ENCODE data around the gene SPEF1. TPM values are rescaled to one million over a fixed set of nuclear protein-coding genes. Genes with fewer than 3 reads are reported as not detected.

SPEF1 gene
- polyA plus RNA-seq, 4 donors, result 1.3 to 2.5 (median 1.7) TPM; not detected in 1

DNA sequence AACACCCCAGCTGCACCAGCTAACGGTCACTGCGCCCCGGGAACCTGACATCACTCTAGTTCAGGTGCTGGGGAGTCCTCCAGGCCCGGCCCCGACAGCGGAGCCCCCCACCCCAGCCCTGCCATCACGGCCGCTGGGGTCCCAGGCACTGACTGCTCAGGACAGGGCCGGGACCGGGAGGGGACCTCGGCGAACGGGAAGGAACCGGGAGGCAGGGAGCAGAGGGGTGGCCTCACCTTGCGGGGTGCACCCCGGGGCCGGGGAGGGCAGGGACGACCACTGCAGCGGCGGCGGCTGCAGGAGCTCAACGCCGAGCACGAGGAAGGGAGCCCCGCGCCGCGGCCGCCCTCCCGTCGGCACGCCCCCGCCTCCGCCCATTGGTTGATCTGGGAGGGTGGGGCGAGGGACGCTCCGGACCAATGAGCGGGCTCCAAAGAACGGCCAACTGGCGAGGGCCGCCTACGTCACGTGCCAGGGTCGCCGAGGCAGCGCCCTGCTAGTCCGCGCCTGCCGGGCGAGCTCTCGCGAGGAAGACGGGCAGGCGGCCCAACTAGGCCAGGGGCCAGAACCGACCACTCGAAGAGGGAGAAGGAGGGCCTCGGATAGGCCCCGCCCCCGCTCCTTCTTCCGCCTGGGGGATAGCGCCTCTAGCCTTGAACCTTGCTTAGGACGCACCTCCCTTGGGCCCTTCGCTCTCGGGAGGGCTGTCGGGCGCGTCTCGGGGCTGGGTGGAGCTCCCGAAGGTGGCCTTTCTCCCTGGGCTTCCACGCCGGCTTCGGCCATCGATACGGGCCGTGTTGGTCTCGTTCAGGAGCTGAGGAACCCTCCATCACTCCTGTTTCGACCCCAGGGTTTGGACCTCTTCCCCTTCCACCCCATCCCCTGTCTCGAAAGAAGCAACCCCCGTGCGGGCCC lies 13.6 kb downstream of the SPEF1 start, which contains the start of gene ADISSP:
TSS of gene ADISSP (minus strand) at position 327 of the 915 bp plus-strand sequence. CDS start 7,653 bp downstream, outside the sequence.
- DNase-seq (ENCODE audit: low read depth in 4 of 4, low spot score in 3 of 4), result peak; percentile 92 to 96 (median 94)

DNA sequence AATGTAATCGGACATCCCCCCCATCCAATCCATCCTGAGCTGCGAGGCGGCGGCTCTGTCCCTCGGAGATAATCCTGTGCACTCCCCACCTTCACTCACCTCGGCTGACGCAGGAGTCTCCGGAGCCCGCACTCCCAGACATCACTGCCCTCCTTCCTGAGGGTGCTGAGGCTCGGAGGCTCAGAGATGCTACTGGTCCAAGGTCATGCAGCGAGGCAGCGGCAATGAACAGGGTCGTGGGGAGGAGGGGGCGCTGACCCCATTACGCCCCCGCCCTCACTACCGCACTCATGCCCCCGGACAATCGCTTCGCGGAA lies 14.2 kb downstream of the SPEF1 start:
- no peak for DNase-seq (ENCODE audit: low read depth in 4 of 4, low spot score in 3 of 4)

DNA sequence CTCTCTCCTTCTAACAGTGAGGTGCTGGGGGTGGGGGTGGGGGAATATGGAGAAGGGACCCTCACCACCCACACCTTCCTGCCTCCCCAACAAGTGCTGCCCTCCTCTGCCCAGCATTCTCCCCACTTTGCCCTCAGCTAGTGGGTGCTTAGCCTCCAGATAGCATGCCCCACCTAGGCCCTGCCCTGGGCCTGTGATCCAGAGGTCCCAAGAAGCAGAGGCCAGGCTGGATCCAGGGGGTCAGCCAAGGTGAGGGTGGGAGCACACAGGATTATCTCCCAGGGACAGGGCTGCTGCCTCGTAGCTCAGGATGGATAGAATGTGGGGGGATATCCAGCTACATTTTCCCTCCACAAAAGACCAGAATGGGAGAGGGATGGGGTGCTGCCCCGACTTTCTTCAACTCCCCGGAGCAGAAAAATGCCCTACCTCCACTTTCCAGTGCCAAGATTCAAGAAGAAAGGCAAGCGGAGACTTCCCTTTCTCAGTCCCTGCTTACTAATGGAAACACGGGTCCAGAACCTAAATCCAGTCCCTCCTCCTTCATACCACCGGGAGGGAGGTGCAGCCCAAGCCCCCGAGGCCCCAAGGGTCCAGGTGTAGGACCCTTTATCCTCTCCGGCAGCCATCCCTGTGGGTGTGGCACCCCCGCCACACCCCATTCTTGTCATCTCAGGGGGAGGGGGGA lies 14.7 kb downstream of the SPEF1 start:
- no peak for DNase-seq (ENCODE audit: low read depth in 4 of 4, low spot score in 3 of 4)

GRCh38 chr20:3765171-3765882 lies 15.9 kb downstream of the SPEF1 start:
- no peak for DNase-seq (ENCODE audit: low read depth in 4 of 4, low spot score in 3 of 4)

- DNase-seq (ENCODE audit: low read depth in 4 of 4, low spot score in 3 of 4), result no peak
These were observed 16.6 kb downstream of the SPEF1 start for GRCh38 chr20:3764659-3765058.

DNA sequence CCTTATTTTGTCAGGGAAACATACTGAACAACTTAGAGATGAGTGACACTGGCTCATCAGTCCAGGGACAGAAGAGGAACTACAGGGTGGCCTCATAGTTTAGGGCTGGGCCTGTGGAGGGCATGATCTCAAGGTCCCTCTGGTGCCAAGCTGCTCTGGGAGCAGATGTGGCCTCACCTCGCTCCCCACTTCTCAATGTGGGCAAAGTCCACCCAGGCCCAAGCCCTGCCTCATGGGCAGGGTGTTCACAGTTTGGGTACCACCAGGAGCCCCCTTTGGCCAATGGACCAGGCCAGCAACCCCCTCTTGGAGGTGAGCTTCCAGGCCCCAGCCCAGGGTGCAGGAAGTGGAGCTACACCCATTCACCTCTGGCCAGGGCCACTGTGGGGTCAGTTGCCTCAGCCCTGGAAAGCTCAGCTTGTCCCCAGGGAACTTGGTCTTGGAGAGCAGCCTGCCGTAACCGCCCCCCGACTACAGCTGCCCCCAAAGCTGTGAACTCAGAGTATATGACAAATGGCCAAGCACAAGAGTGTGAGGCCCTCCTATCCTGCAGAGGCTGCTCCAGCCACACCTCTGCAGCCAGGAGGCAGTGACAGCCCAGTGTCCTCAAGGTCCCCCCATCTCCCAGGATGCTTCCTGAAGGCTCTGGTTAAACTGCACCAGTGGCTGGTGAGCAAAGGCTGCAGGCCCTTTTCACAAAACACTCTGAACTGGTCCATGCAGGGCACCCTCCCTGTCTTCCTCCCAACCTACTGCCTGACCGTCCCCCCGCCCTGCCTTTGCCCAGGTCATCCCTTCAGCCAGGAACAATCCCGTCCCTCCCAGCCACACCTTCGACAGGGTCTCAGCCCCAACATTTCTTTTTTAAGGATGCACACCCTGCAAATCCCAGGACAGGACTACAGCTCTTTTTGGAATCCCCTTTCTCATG lies 17.3 kb downstream of the SPEF1 start:
- no peak for DNase-seq (ENCODE audit: low read depth in 4 of 4, low spot score in 3 of 4)

DNA sequence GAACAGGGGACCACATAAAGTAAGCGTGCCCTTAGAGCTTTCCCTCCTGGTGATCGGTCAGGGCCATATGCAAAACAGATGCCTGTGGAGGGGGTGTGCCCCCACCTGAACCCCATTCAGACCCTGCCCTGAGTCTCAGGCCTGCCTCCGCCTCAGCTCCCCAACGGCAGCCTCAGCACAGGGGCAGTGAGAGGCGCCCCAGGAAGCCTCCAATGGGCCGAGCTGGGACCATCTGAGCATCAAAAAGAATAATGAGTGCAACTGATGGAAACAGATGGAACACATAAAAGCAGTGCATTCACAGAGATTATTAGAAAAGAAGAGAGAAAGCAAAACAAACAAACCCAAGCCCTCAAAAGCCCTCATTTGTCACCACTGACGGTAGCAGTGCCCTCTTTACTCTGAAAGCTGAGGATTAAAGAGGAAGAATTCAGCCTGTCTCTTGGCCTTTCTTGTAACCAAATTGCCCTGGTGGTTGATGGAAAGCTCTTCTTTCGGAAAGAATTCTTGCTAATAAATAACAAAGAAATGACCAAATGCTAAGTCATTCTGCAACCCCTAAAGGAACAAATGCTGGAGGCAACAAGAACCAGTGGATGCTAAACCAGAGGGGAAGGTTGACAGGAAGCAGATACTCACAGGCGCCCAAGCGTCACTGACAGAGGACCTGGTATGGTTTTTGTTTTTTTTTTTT lies 20.4 kb downstream of the SPEF1 start:
- no peak for DNase-seq (ENCODE audit: low read depth in 4 of 4, low spot score in 3 of 4)

DNA sequence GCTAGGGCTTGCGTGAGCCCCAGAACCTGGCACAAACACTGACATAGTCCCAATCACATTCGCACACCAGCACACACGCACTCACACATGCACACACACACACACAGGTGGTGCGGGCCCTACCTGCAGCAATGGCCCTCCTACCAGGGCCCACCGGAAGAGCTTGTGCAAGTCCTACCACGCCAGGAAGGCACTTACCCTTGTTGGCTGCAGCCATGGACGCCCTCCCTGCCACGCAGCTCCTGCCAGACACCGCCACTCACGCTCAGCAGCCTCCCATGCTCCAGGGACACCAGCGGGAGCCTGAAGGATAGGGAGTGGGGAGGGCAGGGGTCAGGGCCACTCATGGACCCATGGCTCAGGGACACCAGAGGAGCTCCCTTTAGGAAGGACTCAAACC lies 21.4 kb downstream of the SPEF1 start:
- DNase-seq (ENCODE audit: low read depth in 4 of 4, low spot score in 3 of 4), result no peak

DNA sequence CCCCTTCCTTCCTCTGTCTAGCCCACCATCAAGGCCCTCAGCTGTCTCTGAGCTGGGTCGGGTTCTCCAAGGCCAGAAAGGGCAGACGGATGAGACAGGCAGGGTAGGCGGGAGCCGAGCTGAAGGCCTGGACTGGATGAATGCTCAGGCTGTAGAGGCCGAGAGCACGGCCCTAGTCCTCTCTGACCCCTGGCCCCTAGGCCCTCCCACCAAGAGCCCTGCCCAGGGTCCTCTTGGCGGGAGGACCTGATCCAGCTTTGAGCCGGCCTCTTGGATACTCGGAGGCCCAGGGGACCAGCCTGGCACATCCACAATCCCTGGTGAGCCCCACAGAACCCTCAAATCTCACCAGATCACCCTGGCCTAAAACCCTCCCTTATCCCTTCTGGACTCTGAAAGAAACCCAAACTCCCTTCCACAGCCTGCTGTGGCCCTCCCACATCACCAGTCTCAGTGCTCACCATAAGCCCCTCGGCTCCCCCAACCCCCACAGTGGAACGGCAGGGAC lies 21.9 kb downstream of the SPEF1 start:
- DNase-seq (ENCODE audit: low read depth in 4 of 4, low spot score in 3 of 4), result no peak

- no peak for DNase-seq (ENCODE audit: low read depth in 4 of 4, low spot score in 3 of 4)
These were observed 22.7 kb downstream of the SPEF1 start for GRCh38 chr20:3758566-3758965.

GRCh38 chr20:3757268-3757667 lies 24.0 kb downstream of the SPEF1 start:
- no peak for DNase-seq (ENCODE audit: low read depth in 4 of 4, low spot score in 3 of 4)

DNA sequence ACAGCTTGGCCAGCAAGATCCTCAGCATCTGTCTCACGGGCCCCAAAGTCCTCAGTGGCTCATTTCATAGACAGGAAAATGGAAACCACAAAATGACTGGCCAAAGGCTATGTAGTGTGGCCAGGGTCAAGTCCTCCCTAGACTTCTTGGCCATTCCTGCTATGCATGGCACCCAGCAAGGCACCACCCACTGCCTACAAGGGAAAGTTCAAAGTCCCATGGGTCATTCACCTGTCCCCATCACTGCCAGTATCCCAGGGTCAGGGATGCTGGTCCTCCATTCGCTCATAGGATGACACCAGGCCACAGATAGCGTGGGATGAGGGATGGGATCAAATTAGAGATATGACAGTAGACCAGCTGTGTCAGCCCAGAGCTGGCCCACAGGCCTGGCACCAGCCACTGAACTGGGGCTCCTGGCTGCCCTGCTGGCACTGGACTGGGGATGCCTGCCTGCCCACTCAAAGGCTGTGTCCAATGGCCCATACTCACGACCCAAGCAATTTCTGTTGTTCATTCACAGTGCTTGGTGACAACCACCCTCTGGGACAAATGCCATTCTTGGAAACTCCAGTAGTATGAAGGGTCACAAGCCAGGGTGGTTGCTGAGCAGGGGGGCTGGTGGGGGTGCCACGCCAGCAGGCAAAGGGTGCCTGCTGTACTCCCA lies 25.3 kb downstream of the SPEF1 start:
- DNase-seq (ENCODE audit: low read depth in 4 of 4, low spot score in 3 of 4), result no peak

- DNase-seq (ENCODE audit: low read depth in 4 of 4, low spot score in 3 of 4), result no peak
These were observed 26.0 kb downstream of the SPEF1 start for GRCh38 chr20:3755269-3755668.

- DNase-seq (ENCODE audit: low read depth in 4 of 4, low spot score in 3 of 4), result no peak
These were observed 27.0 kb downstream of the SPEF1 start for GRCh38 chr20:3754276-3754630.

GRCh38 chr20:3753501-3754275 lies 27.6 kb downstream of the SPEF1 start:
- no peak for DNase-seq (ENCODE audit: low read depth in 4 of 4, low spot score in 3 of 4)

DNA sequence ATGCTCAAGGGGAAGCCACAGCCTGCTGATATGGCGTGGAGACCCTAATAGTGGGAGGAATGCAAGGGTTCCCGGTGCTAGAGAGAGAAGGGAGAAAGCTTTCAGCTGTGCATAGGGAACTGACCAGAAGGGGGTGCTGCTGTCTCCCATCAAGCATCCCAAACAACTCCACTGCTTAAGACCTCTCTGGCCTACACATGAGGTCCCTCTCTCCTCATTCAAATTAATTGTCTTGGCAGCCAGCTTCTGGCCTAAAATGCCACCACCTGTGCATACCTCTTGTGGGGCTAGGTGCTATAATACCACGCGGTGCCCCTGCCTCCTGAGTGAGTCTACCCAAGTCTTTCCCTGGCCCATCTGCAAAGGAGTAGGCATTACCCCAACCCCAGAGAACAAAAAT lies 28.1 kb downstream of the SPEF1 start:
- DNase-seq (ENCODE audit: low read depth in 4 of 4, low spot score in 3 of 4), result no peak

GRCh38 chr20:3752386-3752759 lies 28.9 kb downstream of the SPEF1 start:
- DNase-seq (ENCODE audit: low read depth in 4 of 4, low spot score in 3 of 4), result no peak

- DNase-seq (ENCODE audit: low read depth in 4 of 4, low spot score in 3 of 4), result no peak
These were observed 29.4 kb downstream of the SPEF1 start for GRCh38 chr20:3751675-3752385.
